PC-9 (cell line): ENCODE results near the gene CSNK2A2. TPM values are rescaled to one million over a fixed set of nuclear protein-coding genes. Genes with fewer than 3 reads are reported as not detected.

Experiments used
- BruUV-seq: library from RNA; stranded (reverse); fragments of 400-500 nt; replicated peaks from 2 replicates; lab custom pipeline; 2021; lab: Mats Ljungman, UMichigan
- CTCF ChIA-PET: fragments of 300-600 bp; sonication (Branson Sonifier 250); formaldehyde crosslinking; loops from one replicate; lab custom pipeline; 2022; ENCODE audit warnings: antibody characterized with exemption; lab: Charles Lee
- POLR2A ChIA-PET: fragments of 300-600 bp; sonication (Branson Sonifier 250); formaldehyde crosslinking; loops from one replicate; lab custom pipeline; 2022; ENCODE audit warnings: antibody characterized with exemption; ENCODE audit not compliant: unreplicated experiment; lab: Charles Lee
- DNase-seq, 2 experiments: peaks; one replicate each; pipeline versions ENCODE4 v3.0.0 to v3.0.0-alpha.2; 2015 to 2022; ENCODE audit warnings: mixed read lengths in 1 of 2
- H2AFZ ChIP-seq: fragments of 200-600 bp; sonication (generic); 2 replicates; pipeline ENCODE4 v1.8.1; 2017; ENCODE audit warnings: antibody characterized with exemption
- H3F3A ChIP-seq: fragments of 200-600 bp; sonication (generic); 2 replicates; pipeline ENCODE4 v1.8.1; 2017; ENCODE audit warnings: antibody characterized with exemption, mild to moderate bottlenecking, low read depth; ENCODE audit not compliant: insufficient read depth
- H3K27ac ChIP-seq: fragments of 200-600 bp; sonication (generic); 2 replicates; pipeline ENCODE4 v1.6.1; 2016; ENCODE audit warnings: mixed run types
- H3K27me3 ChIP-seq: fragments of 200-600 bp; sonication (generic); 2 replicates; pipeline ENCODE4 v1.6.1; 2016; ENCODE audit warnings: low read depth, mixed run types; ENCODE audit not compliant: insufficient read depth
- H3K36me3 ChIP-seq: fragments of 200-600 bp; sonication (generic); 2 replicates; pipeline ENCODE4 v1.6.1; 2016; ENCODE audit warnings: low read depth, mixed run types
- H3K4me1 ChIP-seq: fragments of 200-600 bp; sonication (generic); replicated peaks from 2 replicates; pipeline ENCODE4 v1.6.1; 2016; ENCODE audit warnings: mixed run types; ENCODE audit not compliant: insufficient read depth
- H3K4me2 ChIP-seq: fragments of 200-600 bp; sonication (generic); 2 replicates; pipeline ENCODE4 v1.6.1; 2017; ENCODE audit warnings: mixed run types
- H3K4me3 ChIP-seq: fragments of 200-600 bp; sonication (generic); 2 replicates; pipeline ENCODE4 v1.6.1; 2016; ENCODE audit warnings: mixed run types
- H3K79me2 ChIP-seq: fragments of 200-600 bp; sonication (generic); 2 replicates; pipeline ENCODE4 v1.6.1; 2017; ENCODE audit warnings: low read depth, mixed run types
- H3K9me2 ChIP-seq: fragments of 200-600 bp; sonication (generic); 2 replicates; pipeline ENCODE4 v1.8.1; 2017; ENCODE audit warnings: mild to moderate bottlenecking; ENCODE audit not compliant: insufficient read depth
- H3K9me3 ChIP-seq: fragments of 200-600 bp; sonication (generic); 2 replicates; pipeline ENCODE4 v1.8.1; 2016; ENCODE audit warnings: low read depth; ENCODE audit not compliant: insufficient read depth
- H4K20me1 ChIP-seq: fragments of 200-600 bp; sonication (generic); 2 replicates; pipeline ENCODE4 v1.8.1; 2017; ENCODE audit not compliant: insufficient read depth
- EZH2 ChIP-seq: fragments of 200-600 bp; sonication (generic); IDR thresholded peaks from 2 replicates; pipeline ENCODE4 v1.8.0; 2017; ENCODE audit warnings: antibody characterized with exemption, low read depth
- intact Hi-C: fragments of 100-400 bp; cut with micrococcal nuclease; formaldehyde crosslinking; loops from one replicate; pipeline ENCODE4 v1.10.0; 2022; ENCODE audit not compliant: unreplicated experiment
- total RNA-seq: library from RNA; stranded (reverse); gene quantifications from 2 replicates; pipeline ENCODE4 v1.2.3, GENCODE V29; 2021
- TF ChIP-seq, protein P1 (sequence below): fragments of 200-600 bp; sonication (generic); conservative IDR thresholded peaks from 2 replicates; pipeline ENCODE4 v1.6.1; 2017; ENCODE audit warnings: mixed run types, antibody characterized with exemption, mild to moderate bottlenecking, moderate library complexity

Gene CSNK2A2
- total RNA-seq, 1 experiment from 2014 or later, result 100 TPM

DNA sequence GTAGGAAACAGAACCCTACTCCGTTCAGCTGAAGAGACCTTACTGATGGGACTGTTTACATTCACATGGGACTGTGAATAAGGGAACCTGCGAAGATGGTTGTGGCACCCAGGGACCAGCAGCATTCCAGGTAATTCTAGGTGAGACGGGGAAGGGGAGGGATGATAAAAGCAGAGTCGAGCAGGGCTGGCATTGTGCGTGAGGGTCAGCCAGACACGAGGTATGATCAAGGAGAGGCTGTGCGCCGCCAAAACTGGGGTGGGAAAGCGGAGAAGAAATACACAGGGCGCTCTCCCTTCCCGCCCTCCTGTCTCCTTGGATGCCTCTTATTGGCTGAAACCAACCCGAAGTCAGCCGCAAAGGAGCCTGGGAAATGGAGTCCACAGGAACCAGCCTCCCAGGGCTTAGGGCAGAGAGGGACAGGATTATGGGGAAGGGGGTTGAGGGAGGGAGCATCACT, 38.4 kb upstream of the CSNK2A2 start:
- no peaks in the 10 kb centered on the region for H3K79me2 ChIP-seq
- CTCF ChIA-PET, result no interaction called here
- no peaks in the 10 kb centered on the region for H3K27me3 ChIP-seq
- H4K20me1 ChIP-seq, result no peaks in the 10 kb centered on the region
- TF ChIP-seq EZH2, result no peak
- TF ChIP-seq, protein P1, sequence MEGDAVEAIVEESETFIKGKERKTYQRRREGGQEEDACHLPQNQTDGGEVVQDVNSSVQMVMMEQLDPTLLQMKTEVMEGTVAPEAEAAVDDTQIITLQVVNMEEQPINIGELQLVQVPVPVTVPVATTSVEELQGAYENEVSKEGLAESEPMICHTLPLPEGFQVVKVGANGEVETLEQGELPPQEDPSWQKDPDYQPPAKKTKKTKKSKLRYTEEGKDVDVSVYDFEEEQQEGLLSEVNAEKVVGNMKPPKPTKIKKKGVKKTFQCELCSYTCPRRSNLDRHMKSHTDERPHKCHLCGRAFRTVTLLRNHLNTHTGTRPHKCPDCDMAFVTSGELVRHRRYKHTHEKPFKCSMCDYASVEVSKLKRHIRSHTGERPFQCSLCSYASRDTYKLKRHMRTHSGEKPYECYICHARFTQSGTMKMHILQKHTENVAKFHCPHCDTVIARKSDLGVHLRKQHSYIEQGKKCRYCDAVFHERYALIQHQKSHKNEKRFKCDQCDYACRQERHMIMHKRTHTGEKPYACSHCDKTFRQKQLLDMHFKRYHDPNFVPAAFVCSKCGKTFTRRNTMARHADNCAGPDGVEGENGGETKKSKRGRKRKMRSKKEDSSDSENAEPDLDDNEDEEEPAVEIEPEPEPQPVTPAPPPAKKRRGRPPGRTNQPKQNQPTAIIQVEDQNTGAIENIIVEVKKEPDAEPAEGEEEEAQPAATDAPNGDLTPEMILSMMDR, result no peak
- peak overlapping the region; percentile 82 for H2AFZ ChIP-seq
- no TSS peak for BruUV-seq
- H3K4me1 ChIP-seq, result 0 out of 2 replicates have a peak, but pooled peaks cover 4% of the 10 kb centered on the region
- peak overlapping the region; percentile 74 for H3K4me2 ChIP-seq
- H3K4me3 ChIP-seq, result peak overlapping the region; percentile 61
- no peak overlapping the region for H3K27ac ChIP-seq
- DNase-seq, result peak in 1 of 2 experiments; percentile 56
- POLR2A ChIA-PET, result no interaction called here
- intact Hi-C loops, result no loop called here
- no peaks in the 10 kb centered on the region for H3K36me3 ChIP-seq
- no peaks in the 10 kb centered on the region for H3F3A ChIP-seq
- H3K9me3 ChIP-seq, result no peaks in the 10 kb centered on the region
- H3K9me2 ChIP-seq, result no peaks in the 10 kb centered on the region

DNA sequence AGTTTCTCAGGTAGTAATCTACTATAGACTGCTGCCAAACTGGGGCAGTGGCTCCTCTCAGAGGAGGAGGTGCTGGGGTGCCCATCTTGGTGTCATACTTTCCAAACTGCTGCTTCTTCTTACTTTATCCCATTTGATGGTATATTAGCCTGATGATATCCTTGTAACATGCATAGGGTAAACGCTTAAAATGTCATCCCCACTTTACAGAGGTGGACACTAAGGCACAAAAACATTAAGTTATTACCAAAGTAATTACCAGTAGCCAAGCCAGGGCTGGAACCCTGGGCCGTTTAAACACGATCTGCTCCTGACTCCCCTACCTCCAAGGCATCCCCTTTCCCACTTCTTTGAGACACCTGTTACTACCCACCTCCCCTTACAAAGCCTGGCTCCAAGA, 37.8 kb upstream of the CSNK2A2 start:
- ChIA-PET POLR2A (no interaction called here), CTCF (no interaction called here)
- H3K9me3 ChIP-seq, result no peaks in the 10 kb centered on the region
- no peaks in the 10 kb centered on the region for H3K27me3 ChIP-seq
- no peaks in the 10 kb centered on the region for H3K36me3 ChIP-seq
- TF ChIP-seq, protein P1, result no peak
- no peak for TF ChIP-seq EZH2
- H4K20me1 ChIP-seq, result no peaks in the 10 kb centered on the region
- DNase-seq, result no peak
- peak overlapping the region; percentile 74 for H3K4me2 ChIP-seq
- no peak overlapping the region; the same call in 1 of the 2 replicates for H3K4me3 ChIP-seq
- no peak overlapping the region for H3K27ac ChIP-seq
- peak overlapping the region; percentile 82 for H2AFZ ChIP-seq
- H3K4me1 ChIP-seq, result 0 out of 2 replicates have a peak, but pooled peaks cover 4% of the 10 kb centered on the region
- H3K79me2 ChIP-seq, result no peaks in the 10 kb centered on the region
- no peaks in the 10 kb centered on the region for H3F3A ChIP-seq
- intact Hi-C loops, result no loop called here
- no peaks in the 10 kb centered on the region for H3K9me2 ChIP-seq
- no TSS peak for BruUV-seq

DNA sequence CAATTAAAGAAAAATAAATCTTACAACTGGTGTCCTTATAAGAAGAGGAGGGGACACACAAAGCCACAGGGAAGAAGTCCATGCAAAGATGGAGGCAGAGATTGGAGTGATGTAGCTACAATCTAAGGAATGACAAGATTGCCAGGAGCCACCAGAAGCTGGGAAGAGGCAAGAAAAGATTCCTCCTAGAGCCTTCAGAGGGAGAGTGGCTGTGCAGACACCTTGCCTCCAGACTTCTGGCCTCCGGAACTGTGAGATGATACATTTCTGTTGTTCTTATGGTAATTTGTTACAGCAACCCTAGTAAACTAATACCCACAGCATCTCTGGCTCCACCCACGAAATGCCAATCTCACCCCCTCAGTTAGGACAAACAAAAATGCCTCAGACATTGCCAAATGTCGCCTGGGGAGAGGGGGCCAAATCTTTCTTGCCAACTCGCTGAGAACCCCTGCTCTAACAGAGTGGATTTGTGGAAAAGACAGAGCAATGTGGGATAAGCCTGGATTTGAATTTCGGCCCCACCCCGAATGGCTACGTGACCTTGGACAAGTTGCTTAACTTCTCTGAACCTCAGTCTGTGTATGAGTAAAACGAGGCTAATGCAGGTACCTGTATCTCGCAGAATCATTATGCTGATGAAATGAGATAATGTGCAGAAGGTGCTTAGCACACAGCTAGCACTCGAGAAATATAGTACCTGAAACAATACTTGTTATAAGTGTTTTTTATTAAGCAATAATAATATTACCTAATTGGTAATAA, 37.1 kb upstream of the CSNK2A2 start:
- H3K36me3 ChIP-seq, result no peaks in the 10 kb centered on the region
- POLR2A ChIA-PET, result interaction anchor here (0.7 kb wide), 1 partner anchor 15 kb away, joined by 6 read pairs; no protein-coding TSS in a partner anchor

More for the DNA sequence above, 37.1 kb upstream of the CSNK2A2 start:
- Histone ChIP-seq H3K79me2 (no peaks in the 10 kb centered on the region), H3F3A (no peaks in the 10 kb centered on the region), H3K27me3 (no peaks in the 10 kb centered on the region), H2AFZ (no peak overlapping the region), H3K9me2 (no peaks in the 10 kb centered on the region), H3K9me3 (no peaks in the 10 kb centered on the region), H4K20me1 (no peaks in the 10 kb centered on the region), H3K4me1 (0 out of 2 replicates have a peak, but pooled peaks cover 4% of the 10 kb centered on the region), H3K4me3 (no peak overlapping the region), H3K27ac (no peak overlapping the region), H3K4me2 (no peak overlapping the region)
- TF ChIP-seq, protein P1, result no peak
- TF ChIP-seq EZH2, result no peak
- CTCF ChIA-PET, result no interaction called here
- intact Hi-C loops, result no loop called here
- DNase-seq, result no peak
- BruUV-seq, result no TSS peak
